ENCODE data around the gene DTNB.

Gene DTNB

GRCh38 chr2:25426326-25426725 lies 247.1 kb downstream of the DTNB start:
- TF ChIP-seq SIN3A (IDR thresholded peaks at IDR 0.05; ENCODE audit: borderline replicate concordance, insufficient read depth, low read length) (no peak), POLR2AphosphoS5 (IDR thresholded peaks at IDR 0.05; ENCODE audit: low read depth, low read length) (no peak), TAF1 (IDR thresholded peaks at IDR 0.05; ENCODE audit: borderline replicate concordance, insufficient read depth, low read length) (no peak), REST (IDR thresholded peaks at IDR 0.05; ENCODE audit: insufficient read depth in 1 of 2, low read depth in 2 of 2, low read length in 2 of 2) (no peak), FOXP2 (optimal IDR thresholded peaks at IDR 0.05; ENCODE audit: borderline replicate concordance, extremely low read depth, extremely low read length, insufficient read depth) (no peak)

GRCh38 chr2:25424426-25425028 lies 248.8 kb downstream of the DTNB start:
- no peak for TF ChIP-seq POLR2AphosphoS5 (IDR thresholded peaks at IDR 0.05; ENCODE audit: low read depth, low read length)
- TF ChIP-seq SIN3A (IDR thresholded peaks at IDR 0.05; ENCODE audit: borderline replicate concordance, insufficient read depth, low read length), result no peak
- TF ChIP-seq FOXP2 (optimal IDR thresholded peaks at IDR 0.05; ENCODE audit: borderline replicate concordance, extremely low read depth, extremely low read length, insufficient read depth), result no peak
- TF ChIP-seq REST (IDR thresholded peaks at IDR 0.05; ENCODE audit: insufficient read depth in 1 of 2, low read depth in 2 of 2, low read length in 2 of 2), result no peak
- TF ChIP-seq TAF1 (IDR thresholded peaks at IDR 0.05; ENCODE audit: borderline replicate concordance, insufficient read depth, low read length), result no peak

GRCh38 chr2:25421820-25422411 lies 251.5 kb downstream of the DTNB start:
- TF ChIP-seq REST (IDR thresholded peaks at IDR 0.05; ENCODE audit: insufficient read depth in 1 of 2, low read depth in 2 of 2, low read length in 2 of 2) (no peak), POLR2AphosphoS5 (IDR thresholded peaks at IDR 0.05; ENCODE audit: low read depth, low read length) (no peak), FOXP2 (optimal IDR thresholded peaks at IDR 0.05; ENCODE audit: borderline replicate concordance, extremely low read depth, extremely low read length, insufficient read depth) (no peak), SIN3A (IDR thresholded peaks at IDR 0.05; ENCODE audit: borderline replicate concordance, insufficient read depth, low read length) (no peak)

- TF ChIP-seq TAF1 (IDR thresholded peaks at IDR 0.05; ENCODE audit: borderline replicate concordance, insufficient read depth, low read length), result no peak
- no peak for TF ChIP-seq FOXP2 (optimal IDR thresholded peaks at IDR 0.05; ENCODE audit: borderline replicate concordance, extremely low read depth, extremely low read length, insufficient read depth)
- TF ChIP-seq SIN3A (IDR thresholded peaks at IDR 0.05; ENCODE audit: borderline replicate concordance, insufficient read depth, low read length), result no peak
- TF ChIP-seq REST (IDR thresholded peaks at IDR 0.05; ENCODE audit: insufficient read depth in 1 of 2, low read depth in 2 of 2, low read length in 2 of 2), result no peak
- no peak for TF ChIP-seq POLR2AphosphoS5 (IDR thresholded peaks at IDR 0.05; ENCODE audit: low read depth, low read length)
These were observed 252.1 kb downstream of the DTNB start for GRCh38 chr2:25421289-25421688.

Data from PFSK-1 (cell line).